Retinal pigment epithelial cell (primary cell): Measurements from ENCODE around the gene PSMB2.

Source experiments
- DNase-seq: peaks from one replicate; pipeline ENCODE4 v3.0.0-alpha.2; 2010; ENCODE audit warnings: low read depth
- H3K4me3 ChIP-seq: 2 replicates; pipeline ENCODE4 v1.5.1; 2011; ENCODE audit warnings: mild to moderate bottlenecking, low read length, control low read depth, moderate library complexity
- CTCF ChIP-seq: conservative IDR thresholded peaks from 2 replicates; pipeline ENCODE4 v1.5.1; 2011; ENCODE audit warnings: low read depth, low read length, control low read depth, inconsistent platforms

Gene PSMB2

GRCh38 chr1:35659589-35659988, 18.3 kb upstream of the PSMB2 start:
- no peak for DNase-seq
- TF ChIP-seq CTCF, result no peak
- H3K4me3 ChIP-seq, result no peak overlapping the region

GRCh38 chr1:35657851-35658250, 16.5 kb upstream of the PSMB2 start:
- TF ChIP-seq CTCF, result no peak
- no peak for DNase-seq
- no peak overlapping the region for H3K4me3 ChIP-seq

GRCh38 chr1:35656863-35657232, 15.5 kb upstream of the PSMB2 start:
- TF ChIP-seq CTCF, result no peak
- no peak for DNase-seq
- H3K4me3 ChIP-seq, result no peak overlapping the region

GRCh38 chr1:35656148-35656862, 15.0 kb upstream of the PSMB2 start:
- H3K4me3 ChIP-seq, result no peak overlapping the region
- no peak for TF ChIP-seq CTCF
- no peak for DNase-seq

- no peak overlapping the region for H3K4me3 ChIP-seq
- no peak for TF ChIP-seq CTCF
- DNase-seq, result no peak
Observed at GRCh38 chr1:35655196-35655595, 13.9 kb upstream of the PSMB2 start.

- no peak for TF ChIP-seq CTCF
- DNase-seq, result no peak
- no peak overlapping the region for H3K4me3 ChIP-seq
Observed at GRCh38 chr1:35650416-35650815, 9.1 kb upstream of the PSMB2 start.

GRCh38 chr1:35646043-35646442, 4.7 kb upstream of the PSMB2 start:
- H3K4me3 ChIP-seq, result no peak overlapping the region
- DNase-seq, result no peak
- TF ChIP-seq CTCF, result no peak
